WI38 (cell line): Measurements from ENCODE around the gene PPP1CA.

Source experiments
- H3K4me3 ChIP-seq: 2 replicates; pipeline ENCODE4 v1.5.1; 2011; ENCODE audit warnings: low read depth, mild to moderate bottlenecking, control low read depth, low read length
- TF ChIP-seq, protein P1 (sequence below): IDR thresholded peaks from 2 replicates; pipeline ENCODE4 v1.5.1; 2012; ENCODE audit warnings: low read depth, mild to moderate bottlenecking, control low read depth, low read length

Gene PPP1CA

DNA sequence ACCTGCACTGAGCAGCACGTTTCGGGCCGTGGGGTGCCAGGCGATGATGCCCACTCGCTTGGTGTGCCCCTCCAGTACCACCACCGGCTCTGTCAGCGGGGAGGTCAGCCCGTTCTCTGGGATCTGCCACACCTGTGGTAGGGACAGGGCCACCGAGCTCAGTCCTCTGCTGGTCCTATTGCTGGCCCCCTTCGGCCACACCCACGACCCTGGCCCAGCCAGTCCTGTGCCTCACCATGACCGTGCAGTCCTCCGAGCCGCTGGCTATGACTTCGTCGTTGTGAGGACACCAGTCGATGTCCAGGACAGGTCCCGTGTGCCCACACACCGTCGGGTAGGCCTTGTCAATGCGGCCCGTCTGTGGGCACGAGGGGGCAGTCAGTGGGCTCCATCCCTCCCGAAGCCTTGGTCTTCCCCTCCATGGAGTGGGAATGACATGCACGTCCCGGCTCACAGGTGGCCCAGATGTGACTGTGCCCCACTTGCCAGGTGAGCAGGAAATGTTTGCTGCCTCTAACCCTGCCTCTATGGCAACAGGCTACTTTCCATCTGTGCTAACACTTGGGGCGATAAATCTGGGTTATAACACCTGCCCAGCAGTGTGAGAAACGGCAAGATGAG, 40.2 kb upstream of the PPP1CA start:
- H3K4me3 ChIP-seq, result peak overlapping the region; percentile 89
- TF ChIP-seq, protein P1, sequence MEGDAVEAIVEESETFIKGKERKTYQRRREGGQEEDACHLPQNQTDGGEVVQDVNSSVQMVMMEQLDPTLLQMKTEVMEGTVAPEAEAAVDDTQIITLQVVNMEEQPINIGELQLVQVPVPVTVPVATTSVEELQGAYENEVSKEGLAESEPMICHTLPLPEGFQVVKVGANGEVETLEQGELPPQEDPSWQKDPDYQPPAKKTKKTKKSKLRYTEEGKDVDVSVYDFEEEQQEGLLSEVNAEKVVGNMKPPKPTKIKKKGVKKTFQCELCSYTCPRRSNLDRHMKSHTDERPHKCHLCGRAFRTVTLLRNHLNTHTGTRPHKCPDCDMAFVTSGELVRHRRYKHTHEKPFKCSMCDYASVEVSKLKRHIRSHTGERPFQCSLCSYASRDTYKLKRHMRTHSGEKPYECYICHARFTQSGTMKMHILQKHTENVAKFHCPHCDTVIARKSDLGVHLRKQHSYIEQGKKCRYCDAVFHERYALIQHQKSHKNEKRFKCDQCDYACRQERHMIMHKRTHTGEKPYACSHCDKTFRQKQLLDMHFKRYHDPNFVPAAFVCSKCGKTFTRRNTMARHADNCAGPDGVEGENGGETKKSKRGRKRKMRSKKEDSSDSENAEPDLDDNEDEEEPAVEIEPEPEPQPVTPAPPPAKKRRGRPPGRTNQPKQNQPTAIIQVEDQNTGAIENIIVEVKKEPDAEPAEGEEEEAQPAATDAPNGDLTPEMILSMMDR, result no peak

DNA sequence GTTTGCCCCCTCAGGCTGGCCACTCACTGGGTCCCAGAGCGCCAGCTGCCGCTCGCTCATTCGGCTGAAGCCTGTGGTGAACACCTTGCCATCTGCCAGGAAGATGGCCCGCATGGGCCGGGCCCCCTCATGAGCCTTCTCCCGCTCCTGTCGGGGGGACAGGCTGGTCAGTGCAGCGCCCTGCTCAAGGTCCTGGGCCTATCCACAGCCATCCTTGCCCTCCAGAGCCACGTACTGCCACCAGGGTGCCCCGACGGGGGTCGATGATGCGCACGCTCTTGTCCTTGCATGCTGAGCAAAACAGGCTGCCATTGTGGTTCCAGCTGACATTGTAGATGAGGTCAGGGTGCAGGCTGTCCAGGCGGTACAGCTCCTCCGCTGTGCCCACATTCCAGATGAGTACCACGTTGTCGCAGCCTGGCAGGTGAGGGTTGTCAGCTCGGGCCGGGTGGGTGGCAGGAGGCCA, 39.5 kb upstream of the PPP1CA start:
- H3K4me3 ChIP-seq, result no peak overlapping the region
- TF ChIP-seq, protein P1, result no peak

DNA sequence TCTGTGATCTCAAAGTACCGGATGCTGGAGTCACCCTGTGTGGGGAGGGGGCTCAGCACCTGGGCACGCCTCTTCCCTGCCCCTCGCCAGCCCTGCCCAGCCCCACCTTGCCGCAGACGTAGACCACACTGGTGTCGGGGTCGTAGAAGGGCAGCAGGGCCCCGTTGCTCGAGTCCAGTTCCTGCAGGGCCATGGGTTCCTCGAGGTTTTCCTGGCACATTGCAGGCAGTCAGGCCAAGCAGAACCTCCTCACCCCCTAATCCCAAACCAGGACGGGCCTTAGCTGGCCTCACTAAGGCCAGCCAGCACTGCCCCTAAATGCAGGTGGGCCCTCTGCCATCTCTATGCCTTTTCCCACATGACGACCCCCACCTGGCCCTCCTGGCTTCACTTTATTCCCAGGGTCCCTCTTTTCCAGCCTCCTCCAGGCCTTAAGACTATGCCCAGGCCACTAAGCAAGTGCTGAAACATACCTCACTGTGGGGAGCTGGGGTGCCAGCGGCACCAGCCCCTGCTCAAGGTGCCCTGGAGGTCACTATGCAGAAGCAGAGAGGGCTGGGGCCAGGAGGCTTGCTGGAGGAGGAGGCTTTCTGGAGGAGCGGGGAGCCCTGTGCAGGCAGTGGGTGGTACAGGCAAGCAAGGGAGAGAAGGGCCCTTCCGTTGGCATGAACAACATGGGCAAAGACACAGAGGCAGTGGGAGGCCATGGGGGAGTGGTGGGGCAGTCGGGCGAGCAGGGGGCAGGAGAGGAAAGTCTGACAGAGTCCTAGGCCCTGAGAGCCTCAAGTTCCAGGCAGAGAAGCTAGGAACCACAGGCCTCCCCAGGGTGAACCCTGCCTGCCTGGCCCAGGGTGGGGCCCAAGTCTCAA, 38.8 kb upstream of the PPP1CA start:
- TF ChIP-seq, protein P1, result no peak
- no peak overlapping the region for H3K4me3 ChIP-seq

GRCh38 chr11:67439321-67440228, 37.9 kb upstream of the PPP1CA start:
- H3K4me3 ChIP-seq, result no peak overlapping the region
- TF ChIP-seq, protein P1, result no peak; the same call in 1 of the 2 replicates

DNA sequence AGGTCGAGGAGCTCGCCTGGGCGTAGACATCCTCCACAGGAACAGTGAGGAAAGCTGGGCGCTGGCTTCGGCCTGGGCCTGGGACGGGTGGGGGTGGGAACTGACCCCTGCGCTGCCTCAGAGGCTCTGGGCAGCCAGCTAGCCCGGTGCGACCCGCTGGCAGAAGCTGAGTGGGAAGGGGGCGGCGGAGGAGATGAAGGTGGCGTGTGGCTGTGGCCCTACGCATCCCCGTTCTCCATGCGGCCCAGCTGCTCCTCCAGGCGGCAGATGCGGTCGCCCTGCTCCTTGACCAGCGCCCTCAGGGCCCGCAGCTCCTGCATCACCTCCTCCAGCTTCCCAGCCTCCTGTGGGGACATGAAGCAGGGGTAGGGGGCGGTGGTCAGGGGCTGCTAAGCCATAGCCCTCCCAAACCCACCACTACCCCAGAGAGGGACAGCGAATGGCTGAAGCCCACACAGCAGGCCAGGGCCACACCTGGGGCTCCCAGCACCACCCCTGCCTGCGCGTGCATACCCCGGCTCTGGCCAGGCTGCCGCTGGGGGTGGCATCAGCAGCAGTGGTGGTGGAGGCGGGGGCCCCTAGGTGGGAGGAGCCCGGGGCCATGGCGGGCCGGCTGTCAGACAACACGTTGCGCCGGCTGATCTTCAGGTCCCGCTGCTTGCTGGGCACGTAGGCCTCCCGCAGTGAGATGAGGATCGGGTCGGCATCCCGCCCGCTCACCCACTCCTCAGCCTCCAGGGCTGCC, 36.7 kb upstream of the PPP1CA start:
- TF ChIP-seq, protein P1, result no peak
- H3K4me3 ChIP-seq, result no peak overlapping the region

DNA sequence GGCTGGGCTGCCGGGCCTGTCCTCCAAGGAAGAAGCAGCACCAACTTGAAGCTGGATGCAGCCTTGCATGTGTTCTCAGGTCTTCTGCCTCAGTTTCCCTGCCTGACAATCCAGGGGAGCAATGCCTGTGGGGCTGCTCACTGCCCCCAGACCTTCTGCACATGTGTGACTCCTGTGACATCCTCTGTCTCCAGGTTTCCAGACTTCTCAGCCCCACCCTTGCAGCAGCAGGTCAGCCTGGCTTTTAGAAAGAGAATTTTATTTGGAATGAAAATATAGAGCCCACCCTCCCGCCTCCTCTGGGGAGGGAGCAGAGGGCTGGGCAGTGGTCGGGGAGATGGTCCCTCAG, 36.1 kb upstream of the PPP1CA start:
- H3K4me3 ChIP-seq, result no peak overlapping the region
- TF ChIP-seq, protein P1, result no peak
